Activated CD4-positive, alpha-beta T cell treated with anti-CD3 and anti-CD28 coated beads for 4 hours (primary cell): Measurements from ENCODE around the gene LHFPL6.

Experiments
- DNase-seq, 2 donors: peaks; one replicate each; pipeline ENCODE4 v3.0.0-alpha.2; 2020

LHFPL6 gene

DNA sequence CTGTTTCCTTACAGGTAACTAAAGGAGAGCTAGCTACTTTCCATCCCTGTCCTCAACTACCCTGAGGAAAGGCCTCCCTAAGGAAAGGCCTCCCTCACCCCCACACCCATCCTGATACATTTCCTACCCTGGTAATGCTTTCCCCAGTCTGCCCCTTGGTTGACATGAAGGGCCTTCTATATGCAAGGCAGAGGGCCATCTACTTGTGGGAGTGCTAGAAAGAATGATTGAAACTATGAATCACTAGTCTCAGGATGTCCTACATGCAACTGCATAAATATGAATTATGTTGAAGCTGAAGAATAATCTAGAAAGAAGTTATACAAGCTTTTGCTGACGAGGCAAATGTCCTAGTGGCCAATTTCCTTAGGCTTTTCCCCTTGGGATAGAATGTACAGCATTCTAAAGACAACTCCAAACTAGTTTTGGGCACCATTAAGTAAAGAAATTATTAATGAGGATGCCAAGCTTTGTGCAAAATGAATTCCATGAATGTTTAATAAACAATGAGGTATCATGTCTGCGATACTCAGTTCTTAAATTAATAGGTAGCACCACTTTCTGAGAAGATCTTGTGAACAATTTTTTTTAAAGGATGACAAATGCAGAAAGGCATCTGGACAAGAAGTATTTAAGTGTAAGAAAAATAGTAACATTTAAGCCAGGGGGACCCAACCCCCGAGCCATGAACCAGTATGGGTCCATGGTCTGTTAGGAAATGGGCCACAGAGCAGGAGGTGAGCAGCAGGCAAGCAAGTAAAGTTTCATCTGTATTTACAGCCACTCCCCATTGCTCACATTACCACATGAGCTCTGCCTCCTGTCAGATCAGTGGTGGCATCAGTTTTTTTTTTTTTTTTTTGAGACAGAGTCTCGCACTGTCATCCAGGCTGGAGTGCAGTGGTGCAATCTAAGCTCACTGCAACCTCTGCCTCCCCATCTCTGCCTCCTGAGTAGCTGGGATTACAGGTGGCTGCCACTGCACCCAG is 223.0 kb downstream of the LHFPL6 start:
- DNase-seq: no peak

DNA sequence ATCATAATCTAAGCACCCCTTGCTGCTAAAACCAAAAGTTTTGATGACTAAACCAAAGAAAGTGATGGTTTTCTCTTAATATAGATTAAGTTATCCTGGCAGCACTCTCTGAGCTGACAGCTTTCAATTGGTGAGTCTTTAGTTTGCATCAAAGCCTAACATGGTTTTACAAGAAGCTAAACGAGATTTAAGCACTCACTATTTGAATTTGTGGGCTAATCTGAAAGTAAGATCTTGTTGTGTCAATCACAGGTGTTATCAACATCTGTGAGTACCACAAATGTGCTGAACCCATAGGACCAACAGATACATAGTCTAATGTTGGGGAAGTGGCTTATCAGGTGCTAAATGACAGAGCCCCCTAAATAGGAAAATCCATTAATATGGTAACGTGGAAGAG is 223.9 kb downstream of the LHFPL6 start:
- DNase-seq: no peak

- no peak for DNase-seq
Observed at GRCh38 chr13:39378306-39378705, 224.7 kb downstream of the LHFPL6 start.

- no peak for DNase-seq
Observed at GRCh38 chr13:39377699-39378098, 225.3 kb downstream of the LHFPL6 start.

DNA sequence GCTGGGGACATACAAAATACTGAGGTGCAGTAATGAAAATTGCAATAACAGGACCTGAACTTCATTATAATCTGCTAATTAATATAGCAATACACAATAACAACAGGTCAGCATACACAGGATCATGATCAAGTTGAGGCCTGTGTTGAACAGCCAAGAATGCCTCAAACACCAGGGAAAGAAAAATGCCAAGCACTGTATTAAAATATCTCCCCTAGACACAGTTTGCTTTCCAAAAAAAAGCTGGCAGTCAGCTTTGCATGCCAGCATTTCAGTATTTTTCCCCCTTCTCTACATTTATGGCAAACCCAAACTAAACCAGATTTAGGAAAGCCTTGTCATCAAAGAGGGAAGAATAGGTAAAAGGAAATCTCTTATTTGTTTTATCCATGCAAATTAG is 226.9 kb downstream of the LHFPL6 start:
- no peak for DNase-seq

DNA sequence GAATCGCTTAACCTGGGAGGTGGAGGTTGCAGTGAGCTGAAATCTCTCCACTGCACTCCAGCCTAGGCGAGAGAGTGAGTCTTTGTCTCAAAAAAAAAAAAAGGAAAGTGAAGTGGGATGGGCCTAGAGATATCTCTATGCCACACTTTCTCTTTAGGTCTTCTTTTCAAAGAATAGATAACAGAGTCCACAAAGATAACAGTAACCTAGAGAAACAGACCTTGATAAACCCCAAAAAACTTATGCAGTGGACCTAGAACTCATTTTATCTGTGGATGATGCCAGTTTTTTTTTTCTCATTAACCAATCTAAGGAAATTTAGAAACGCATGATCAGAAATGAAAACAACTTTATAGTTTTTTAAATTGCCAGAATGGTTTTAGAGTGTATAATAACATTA is 227.4 kb downstream of the LHFPL6 start:
- DNase-seq: no peak

DNA sequence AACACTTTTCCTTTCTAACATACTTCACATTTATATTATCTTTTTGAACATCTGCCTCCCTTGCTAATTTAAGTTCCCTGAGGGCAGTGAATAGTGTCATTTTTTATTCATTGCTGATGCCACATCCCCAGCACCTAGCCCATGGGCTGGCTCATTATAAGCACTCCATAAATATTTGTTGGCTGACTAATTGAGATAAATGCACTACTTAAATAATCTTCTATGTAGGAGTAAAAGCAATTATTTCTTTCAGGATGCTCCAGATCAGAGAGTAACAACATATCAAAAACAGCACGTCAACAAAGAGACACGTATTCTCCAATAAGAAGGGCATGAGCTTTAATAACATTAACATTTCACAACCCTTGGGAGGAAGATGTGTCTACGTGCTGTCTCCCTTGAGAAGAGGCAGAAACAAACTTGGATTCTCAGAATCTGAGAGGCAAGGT is 228.2 kb downstream of the LHFPL6 start:
- no peak for DNase-seq

DNA sequence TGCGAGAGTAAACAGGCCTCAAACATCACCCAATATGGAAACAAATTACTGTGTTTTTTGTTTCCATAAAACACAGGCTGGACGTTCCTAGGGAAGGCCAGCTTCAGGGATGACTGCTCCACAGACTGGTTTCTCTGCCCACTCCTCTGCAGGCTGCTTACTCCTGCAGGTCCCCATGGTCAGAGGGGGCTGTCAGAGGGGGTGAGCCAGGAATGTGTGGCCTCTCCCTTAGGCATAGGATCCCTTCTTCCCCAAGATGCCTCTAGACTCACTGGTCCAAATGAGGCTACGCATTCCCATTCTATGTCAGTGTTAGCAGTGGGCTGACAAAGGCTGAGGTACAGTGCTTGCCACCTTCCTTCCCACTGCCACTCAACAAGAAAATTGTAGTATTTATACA is 229.8 kb downstream of the LHFPL6 start:
- DNase-seq: no peak

DNA sequence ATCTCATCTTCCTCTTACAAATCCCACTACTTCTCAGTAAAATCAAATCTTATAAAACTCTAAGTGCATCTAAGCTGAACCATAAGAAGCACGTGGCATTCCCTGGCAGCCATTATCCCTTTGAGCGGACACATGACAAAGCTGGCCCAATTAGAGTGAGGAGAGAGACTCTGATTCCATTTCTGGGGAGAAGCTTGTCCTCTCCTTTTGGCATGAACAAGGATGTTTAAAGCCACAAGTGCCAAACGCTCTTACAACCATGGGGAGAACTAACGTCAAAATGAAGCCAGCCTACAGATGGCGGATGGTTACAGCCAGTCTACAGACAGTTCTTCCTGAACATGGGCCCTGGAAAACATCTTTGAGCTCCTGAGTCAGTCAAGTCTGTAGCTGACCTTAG is 231.3 kb downstream of the LHFPL6 start:
- DNase-seq: no peak

DNA sequence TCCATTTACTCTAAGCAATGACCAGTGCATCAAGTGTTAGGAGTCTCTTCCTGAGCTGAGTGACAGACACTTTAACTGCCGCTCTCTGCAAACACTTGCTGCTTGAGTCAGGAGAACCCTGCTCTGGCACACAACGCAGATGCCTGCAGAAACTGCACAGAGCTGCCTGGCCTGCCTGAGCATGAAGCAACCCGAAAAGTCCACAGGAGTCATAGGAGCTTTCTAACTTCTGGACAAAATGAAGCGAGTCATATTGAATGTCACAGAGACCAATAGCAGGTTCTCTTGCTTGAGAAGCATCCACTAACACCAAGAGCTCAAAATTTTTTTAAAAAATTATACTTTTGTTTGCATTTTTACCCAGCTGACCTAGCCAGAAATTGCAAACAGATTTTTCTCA is 232.4 kb downstream of the LHFPL6 start:
- DNase-seq: no peak

GRCh38 chr13:39370048-39370447 is 232.9 kb downstream of the LHFPL6 start:
- no peak for DNase-seq

DNA sequence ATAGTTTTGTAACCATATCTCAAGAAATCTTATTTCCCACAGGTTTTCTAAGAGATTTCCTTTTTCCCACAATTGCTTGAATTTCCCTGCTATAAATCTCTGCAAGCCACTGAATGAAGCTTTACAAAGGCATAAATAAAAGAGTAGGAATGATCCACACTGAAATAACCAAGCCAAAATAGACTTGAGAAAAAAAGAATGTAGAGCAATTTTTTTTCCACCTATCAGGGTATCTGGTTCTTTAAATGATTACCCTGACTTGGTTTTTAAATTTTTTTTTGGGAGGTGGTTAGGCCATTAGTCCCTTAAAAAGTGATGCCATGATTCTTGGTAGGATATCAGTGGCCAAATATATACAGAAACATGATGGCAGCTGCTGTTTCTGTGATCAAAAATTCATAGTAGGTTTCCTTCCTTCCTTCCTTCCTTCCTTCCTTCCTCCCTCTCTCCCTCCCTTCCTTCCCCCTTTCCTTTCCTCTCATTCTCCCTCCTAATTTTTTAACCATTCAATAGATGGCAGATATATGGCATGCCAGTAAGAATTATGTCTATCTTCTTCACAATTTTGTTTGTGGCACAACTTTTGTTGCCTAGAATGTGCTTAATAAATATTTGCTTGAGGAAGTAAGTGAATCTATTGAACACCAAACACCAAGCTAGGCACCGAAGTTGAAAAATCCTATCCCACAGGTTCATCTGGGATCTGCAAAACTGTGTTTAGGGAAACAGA is 233.7 kb downstream of the LHFPL6 start:
- no peak for DNase-seq

DNA sequence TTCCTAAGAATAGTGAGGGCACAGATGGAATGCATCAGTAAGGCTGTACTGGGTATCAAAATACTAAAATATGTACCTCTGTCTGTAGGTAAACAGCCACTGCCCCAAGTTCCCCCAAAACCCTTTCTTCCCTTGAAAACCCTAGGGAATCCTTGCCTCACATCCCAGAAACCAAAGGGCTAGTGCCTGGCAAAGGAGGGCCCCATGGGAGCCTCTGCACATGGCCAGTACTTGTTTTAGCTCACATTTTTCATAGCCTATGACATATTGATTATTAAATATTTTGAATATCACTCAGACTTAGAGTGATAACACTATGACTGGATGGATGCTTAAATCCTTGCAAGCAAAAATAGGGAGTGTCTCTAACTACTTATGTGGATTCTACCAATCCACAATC is 237.1 kb downstream of the LHFPL6 start:
- no peak for DNase-seq

GRCh38 chr13:39364947-39365468 is 238.0 kb downstream of the LHFPL6 start:
- no peak for DNase-seq

DNA sequence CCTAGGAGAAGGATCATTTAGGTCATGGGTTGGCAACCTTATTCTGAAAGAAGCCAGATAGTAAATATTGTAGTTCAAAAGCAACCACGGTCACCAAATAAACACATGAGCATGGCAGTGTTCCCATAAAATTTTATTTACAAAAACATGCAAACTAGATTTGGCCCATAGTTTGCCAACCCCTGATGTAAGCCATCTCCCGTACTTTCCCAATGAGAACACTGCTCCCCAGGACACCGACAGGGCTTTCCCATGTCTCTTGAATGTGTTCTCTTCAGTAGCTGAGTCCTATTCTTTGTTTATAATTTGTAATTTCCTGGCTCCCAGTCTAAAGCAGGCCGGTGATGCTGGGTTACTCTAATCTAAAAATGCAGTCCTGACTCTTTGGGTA is 239.6 kb downstream of the LHFPL6 start:
- no peak for DNase-seq

GRCh38 chr13:39362652-39363381 is 240.2 kb downstream of the LHFPL6 start:
- DNase-seq: no peak

- no peak for DNase-seq
Observed at GRCh38 chr13:39353988-39354387, 249.0 kb downstream of the LHFPL6 start.

DNA sequence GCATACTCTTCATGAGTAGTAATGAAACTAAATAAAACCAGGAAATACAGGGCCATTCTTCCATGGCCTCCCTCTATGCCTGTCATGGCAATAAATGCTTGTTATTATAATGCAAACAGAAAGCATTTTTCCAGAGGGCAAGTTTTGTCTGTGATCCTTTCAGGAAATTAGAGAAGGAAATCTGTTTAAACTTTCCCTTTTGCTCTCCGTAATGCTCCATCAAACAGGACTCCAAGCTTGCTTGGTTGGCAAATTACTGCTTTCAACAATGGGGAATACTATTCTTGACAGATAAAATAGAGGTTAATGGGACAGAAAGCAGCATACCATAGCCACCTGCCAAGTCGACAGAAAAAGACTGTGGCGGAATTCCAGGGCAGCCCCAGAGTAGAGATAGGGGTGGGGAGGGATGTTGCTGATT is 252.5 kb downstream of the LHFPL6 start:
- no peak for DNase-seq

DNA sequence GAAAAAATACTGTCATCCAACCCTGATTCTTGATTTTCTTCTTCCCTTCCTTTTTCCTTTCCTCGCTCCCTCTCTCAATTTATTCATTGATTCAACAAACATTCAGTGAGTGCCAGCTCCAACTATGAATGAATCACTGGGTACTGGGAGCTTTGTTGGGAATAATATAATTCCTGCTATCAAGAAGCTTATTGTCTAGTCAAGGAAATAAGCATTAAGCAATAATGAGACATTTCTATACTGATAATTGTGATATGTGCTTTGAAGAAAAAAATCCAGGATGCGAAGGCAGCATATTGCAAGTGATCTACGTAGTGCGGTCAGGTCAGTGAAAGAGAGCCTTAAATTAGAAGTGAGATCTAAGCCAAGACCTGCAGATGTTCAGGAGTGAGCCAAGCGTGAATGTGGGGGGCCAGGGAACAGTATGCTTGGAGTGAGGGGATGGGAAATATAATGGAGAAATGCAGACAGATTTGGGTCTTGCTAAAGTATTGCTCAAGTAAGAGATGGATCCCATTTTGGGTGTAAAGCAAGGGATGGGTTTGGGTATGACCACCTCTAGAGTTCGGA is 253.5 kb downstream of the LHFPL6 start:
- DNase-seq: no peak

GRCh38 chr13:39347926-39348901 is 254.8 kb downstream of the LHFPL6 start:
- DNase-seq: no peak

DNA sequence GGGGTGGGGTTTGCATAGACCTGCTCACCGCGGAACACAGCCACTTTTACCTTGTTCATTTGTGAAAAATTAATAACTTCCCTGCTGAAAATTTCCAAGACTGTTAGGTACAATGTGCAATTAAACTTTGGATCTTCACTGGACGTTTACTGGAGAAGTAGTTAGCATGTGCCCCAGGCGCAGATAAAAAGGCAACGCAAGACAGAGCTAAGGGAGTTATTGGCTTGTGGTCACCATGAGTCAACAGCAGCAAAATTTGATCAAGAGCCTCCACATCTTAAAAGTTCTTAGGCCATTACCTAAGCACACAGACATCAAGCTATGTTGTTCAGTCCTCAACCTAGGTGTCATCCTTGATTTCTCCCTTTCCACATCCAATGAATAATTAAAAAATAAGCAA is 257.0 kb downstream of the LHFPL6 start:
- DNase-seq: no peak
